ENCODE measurements around the gene SCN10A.

The SCN10A gene

DNA sequence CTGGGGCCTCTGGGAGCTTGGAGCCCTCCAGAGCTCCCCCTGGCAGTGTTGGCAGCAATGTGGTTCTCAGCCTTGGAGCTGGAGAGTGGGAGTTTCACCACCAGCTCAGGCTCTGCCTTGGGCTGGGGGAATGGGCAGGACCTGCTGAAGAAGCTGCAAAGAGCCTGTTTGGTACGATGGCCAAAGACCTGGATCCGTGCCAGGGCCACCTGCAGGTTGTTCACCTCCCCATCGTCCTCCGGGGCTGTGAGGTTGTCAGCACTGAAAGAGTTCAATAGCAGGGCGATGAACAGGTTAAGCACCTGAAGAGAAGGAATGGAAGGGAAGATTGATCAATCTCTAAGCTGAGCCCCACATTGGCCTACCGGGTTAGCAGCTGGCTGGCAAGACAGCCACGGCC lies 89.3 kb downstream of the SCN10A start:
- TF ChIP-seq ESRRG (CRISPR knock-in tag; IDR thresholded peaks at IDR 0.05) (no peak), ARNTL (CRISPR knock-in tag; IDR thresholded peaks at IDR 0.05; ENCODE audit: borderline replicate concordance, low read depth) (no peak), ZC3H10 (CRISPR knock-in tag; IDR thresholded peaks at IDR 0.05) (no peak), ZNF565 (CRISPR knock-in tag; conservative IDR thresholded peaks at IDR 0.05; ENCODE audit: low read depth) (no peak), ZNF8 (CRISPR knock-in tag; IDR thresholded peaks at IDR 0.05) (no peak)
- TF ChIP-seq, protein P1, sequence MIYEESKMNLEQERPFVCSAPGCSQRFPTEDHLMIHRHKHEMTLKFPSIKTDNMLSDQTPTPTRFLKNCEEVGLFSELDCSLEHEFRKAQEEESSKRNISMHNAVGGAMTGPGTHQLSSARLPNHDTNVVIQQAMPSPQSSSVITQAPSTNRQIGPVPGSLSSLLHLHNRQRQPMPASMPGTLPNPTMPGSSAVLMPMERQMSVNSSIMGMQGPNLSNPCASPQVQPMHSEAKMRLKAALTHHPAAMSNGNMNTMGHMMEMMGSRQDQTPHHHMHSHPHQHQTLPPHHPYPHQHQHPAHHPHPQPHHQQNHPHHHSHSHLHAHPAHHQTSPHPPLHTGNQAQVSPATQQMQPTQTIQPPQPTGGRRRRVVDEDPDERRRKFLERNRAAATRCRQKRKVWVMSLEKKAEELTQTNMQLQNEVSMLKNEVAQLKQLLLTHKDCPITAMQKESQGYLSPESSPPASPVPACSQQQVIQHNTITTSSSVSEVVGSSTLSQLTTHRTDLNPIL (CRISPR knock-in tag; IDR thresholded peaks at IDR 0.05; ENCODE audit: low read depth) = no peak
- TF ChIP-seq, protein P2, sequence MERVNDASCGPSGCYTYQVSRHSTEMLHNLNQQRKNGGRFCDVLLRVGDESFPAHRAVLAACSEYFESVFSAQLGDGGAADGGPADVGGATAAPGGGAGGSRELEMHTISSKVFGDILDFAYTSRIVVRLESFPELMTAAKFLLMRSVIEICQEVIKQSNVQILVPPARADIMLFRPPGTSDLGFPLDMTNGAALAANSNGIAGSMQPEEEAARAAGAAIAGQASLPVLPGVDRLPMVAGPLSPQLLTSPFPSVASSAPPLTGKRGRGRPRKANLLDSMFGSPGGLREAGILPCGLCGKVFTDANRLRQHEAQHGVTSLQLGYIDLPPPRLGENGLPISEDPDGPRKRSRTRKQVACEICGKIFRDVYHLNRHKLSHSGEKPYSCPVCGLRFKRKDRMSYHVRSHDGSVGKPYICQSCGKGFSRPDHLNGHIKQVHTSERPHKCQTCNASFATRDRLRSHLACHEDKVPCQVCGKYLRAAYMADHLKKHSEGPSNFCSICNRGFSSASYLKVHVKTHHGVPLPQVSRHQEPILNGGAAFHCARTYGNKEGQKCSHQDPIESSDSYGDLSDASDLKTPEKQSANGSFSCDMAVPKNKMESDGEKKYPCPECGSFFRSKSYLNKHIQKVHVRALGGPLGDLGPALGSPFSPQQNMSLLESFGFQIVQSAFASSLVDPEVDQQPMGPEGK (CRISPR knock-in tag; IDR thresholded peaks at IDR 0.05; ENCODE audit: borderline replicate concordance) = no peak
- ATAC-seq = no peak

DNA sequence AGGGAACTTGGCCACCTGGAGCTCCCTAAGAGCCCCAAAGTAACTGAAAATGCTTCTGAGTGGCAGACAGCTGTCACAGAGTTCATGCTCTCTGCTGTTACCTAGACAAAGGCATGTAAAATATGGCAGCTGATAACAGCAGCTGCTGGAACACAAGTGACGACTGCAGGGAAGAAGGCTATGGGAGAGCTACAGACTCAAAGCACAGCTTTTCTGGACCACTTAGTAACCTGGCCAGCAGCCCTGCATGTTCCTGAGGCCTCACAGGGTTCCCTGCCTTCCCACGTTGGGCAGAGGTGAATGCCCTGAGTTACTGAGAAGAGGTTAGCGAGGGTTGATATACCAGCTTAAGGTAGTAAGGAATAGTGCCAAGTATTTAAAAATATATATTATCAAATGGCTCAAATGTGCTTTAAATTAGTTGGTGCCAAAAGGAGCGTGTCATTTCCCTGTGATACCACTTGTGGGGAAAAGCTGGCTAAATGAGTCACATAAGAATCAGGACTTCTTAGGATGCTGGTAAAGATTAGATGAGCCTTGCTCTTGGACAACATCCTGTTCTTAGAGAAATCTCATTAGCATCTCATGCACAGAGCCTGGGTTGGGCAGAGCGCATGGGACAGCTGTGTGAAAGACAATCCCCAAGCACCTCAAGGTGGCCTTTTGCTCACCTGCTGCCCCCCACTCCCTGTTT lies 90.1 kb downstream of the SCN10A start:
- TF ChIP-seq ZC3H10 (CRISPR knock-in tag; IDR thresholded peaks at IDR 0.05) (no peak), ARNTL (CRISPR knock-in tag; IDR thresholded peaks at IDR 0.05; ENCODE audit: borderline replicate concordance, low read depth) (no peak), TOX (CRISPR knock-in tag; IDR thresholded peaks at IDR 0.05; ENCODE audit: borderline replicate concordance) (no peak), ISL1 (CRISPR knock-in tag; IDR thresholded peaks at IDR 0.05) (no peak)
- TF ChIP-seq, protein P3, sequence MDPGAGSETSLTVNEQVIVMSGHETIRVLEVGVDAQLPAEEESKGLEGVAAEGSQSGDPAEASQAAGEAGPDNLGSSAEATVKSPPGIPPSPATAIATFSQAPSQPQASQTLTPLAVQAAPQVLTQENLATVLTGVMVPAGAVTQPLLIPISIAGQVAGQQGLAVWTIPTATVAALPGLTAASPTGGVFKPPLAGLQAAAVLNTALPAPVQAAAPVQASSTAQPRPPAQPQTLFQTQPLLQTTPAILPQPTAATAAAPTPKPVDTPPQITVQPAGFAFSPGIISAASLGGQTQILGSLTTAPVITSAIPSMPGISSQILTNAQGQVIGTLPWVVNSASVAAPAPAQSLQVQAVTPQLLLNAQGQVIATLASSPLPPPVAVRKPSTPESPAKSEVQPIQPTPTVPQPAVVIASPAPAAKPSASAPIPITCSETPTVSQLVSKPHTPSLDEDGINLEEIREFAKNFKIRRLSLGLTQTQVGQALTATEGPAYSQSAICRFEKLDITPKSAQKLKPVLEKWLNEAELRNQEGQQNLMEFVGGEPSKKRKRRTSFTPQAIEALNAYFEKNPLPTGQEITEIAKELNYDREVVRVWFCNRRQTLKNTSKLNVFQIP (CRISPR knock-in tag; IDR thresholded peaks at IDR 0.05; ENCODE audit: borderline replicate concordance, low read depth) = no peak
- TF ChIP-seq, protein P1 (CRISPR knock-in tag; IDR thresholded peaks at IDR 0.05; ENCODE audit: low read depth) = no peak
- no peak for ATAC-seq

DNA sequence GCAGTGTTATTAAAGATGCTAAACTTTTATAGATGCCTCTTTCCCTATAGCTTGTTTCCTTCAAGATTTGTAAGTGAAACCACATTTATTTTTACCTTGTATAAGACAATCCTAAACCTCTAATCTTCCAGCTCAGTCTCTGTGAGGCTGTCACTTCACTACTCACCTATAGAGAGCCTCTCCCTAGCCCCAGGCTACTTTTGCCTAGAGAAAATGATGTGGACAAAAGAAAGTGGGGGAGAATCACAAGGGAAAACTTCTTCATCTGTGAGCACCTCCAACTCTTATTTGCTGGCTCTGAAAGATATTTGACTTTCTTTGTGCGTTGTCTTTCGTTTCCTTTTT lies 91.7 kb downstream of the SCN10A start:
- ATAC-seq = no peak
- TF ChIP-seq ZNF70 (CRISPR knock-in tag; IDR thresholded peaks at IDR 0.05) = no peak

DNA sequence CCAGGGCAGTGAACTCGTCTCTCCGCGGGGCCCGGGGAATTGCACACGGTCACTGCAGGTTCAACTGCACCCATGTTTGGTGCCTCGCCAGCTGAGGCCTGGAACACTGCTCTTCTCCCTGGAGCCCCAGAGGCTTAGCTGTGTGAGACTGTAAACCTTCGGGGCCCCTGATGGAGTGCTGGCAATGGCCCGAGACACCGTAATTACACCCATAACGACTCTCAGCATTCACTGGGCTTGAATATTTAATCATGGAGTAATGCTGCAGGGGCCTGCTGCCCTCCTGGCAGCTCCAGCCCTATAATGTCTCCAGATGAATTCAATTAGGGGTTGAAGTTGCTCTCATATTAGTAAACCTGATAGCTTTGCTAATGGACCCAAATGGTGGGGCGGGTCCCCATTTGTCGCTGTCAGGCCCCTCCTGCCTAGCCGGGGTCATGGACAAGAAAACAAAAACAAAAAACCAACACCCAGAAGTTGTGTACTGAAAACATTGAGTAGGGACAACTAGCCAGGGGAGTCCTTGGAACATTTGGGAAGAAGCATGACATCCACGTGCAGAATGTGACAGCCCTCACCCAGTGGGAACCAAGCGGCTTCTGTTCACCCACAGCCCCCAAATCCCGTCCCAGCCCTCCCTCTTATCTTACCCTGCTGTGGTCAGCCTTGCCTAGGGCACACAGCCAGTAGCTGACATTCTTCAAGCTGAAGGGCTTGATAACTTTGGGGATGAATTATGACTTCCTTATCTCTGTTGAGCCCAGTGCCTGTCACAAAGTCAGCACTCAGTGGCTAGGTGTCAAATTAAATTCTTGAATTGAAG lies 92.2 kb downstream of the SCN10A start:
- TF ChIP-seq ZFP30 (CRISPR knock-in tag; IDR thresholded peaks at IDR 0.05) (no peak), TCF4 (CRISPR knock-in tag; IDR thresholded peaks at IDR 0.05; ENCODE audit: borderline replicate concordance) (peak; percentile 51)
- ATAC-seq = peak; percentile 25; the same call in 1 of the 3 replicates

DNA sequence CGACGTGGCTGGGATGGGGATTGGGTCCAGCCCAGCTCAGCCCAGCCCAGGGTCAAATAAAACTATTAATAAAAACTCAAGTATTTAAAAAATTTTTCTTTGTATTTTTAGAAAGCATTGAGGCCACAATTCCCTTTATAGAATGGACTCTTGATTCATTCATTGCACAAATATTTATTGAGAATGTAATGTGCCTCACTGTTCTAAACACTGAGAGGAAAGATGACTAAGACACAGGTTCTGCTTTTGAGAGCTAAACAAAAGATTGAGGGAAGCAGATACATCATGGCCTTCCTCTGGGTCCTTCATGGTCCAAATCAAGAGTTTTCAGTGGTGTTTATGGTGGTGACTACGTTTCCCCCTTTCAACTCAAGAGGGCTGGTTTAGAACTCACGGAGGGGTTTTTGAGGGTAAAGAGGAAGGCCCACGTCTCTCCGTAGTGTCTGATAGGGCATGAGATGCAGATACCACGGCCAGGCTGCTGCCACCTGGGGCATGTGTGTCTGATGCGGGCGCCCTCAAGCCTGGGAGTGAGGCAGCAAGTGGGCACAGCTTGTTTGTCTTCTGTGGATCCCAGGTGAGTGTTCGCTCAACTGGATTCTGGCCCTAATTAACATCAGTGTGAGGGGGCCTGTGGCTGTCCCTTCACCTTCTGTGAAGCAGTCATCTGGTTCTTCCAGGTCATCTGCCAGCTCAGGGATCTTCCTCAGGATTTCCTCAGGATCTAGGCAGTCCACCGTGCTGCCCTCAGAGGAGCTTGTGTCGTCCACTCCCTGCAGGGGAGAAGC lies 93.0 kb downstream of the SCN10A start:
- TF ChIP-seq PPARA (CRISPR knock-in tag; IDR thresholded peaks at IDR 0.05; ENCODE audit: borderline replicate concordance) (no peak), TCF4 (CRISPR knock-in tag; IDR thresholded peaks at IDR 0.05; ENCODE audit: borderline replicate concordance) (no peak)
- ATAC-seq = no peak

DNA sequence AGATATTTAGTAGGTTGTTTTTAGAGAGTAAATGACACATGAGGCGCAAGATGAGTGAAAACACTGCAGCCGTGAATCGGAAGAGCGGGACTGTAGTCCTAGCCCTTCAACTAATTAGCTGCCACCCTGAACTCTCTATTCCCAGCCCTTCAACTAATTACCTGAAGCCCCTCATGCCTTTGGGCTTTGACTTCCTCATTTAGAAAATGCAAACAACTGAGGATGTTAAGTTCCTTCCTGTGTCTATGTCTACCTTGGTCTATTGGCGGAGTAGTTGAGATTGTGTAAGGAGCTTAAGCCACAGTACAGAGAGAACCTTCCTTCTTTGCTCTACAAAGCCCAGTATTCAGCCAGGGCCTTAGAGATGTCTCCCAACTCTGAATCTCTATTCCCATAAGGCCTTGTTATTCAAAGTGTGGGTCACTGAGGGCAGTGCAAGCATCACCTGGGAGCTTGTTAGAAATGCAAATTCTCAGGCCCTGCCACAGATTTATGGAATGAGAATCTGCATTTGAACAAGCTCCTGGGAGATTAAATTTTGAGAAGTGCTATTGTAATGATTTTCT lies 94.7 kb downstream of the SCN10A start:
- ATAC-seq = no peak
- TF ChIP-seq SNAI2 (CRISPR knock-in tag; IDR thresholded peaks at IDR 0.05) (no peak), BACH2 (CRISPR knock-in tag; IDR thresholded peaks at IDR 0.05; ENCODE audit: borderline replicate concordance) (no peak), ZC3H10 (CRISPR knock-in tag; IDR thresholded peaks at IDR 0.05) (no peak), ZNF565 (CRISPR knock-in tag; conservative IDR thresholded peaks at IDR 0.05; ENCODE audit: low read depth) (no peak), ESRRG (CRISPR knock-in tag; IDR thresholded peaks at IDR 0.05) (no peak), ZNF8 (CRISPR knock-in tag; IDR thresholded peaks at IDR 0.05) (no peak), TCF4 (CRISPR knock-in tag; IDR thresholded peaks at IDR 0.05; ENCODE audit: borderline replicate concordance) (no peak), TOX (CRISPR knock-in tag; IDR thresholded peaks at IDR 0.05; ENCODE audit: borderline replicate concordance) (no peak), CSDC2 (CRISPR knock-in tag; IDR thresholded peaks at IDR 0.05) (no peak), OSR1 (CRISPR knock-in tag; IDR thresholded peaks at IDR 0.05) (no peak), ZFP3 (CRISPR knock-in tag; IDR thresholded peaks at IDR 0.05) (no peak)
- TF ChIP-seq, protein P4, sequence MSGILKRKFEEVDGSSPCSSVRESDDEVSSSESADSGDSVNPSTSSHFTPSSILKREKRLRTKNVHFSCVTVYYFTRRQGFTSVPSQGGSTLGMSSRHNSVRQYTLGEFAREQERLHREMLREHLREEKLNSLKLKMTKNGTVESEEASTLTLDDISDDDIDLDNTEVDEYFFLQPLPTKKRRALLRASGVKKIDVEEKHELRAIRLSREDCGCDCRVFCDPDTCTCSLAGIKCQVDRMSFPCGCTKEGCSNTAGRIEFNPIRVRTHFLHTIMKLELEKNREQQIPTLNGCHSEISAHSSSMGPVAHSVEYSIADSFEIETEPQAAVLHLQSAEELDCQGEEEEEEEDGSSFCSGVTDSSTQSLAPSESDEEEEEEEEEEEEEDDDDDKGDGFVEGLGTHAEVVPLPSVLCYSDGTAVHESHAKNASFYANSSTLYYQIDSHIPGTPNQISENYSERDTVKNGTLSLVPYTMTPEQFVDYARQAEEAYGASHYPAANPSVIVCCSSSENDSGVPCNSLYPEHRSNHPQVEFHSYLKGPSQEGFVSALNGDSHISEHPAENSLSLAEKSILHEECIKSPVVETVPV (CRISPR knock-in tag; IDR thresholded peaks at IDR 0.05) = no peak

Data from SK-N-SH treated with all-trans-retinoic acid at 6 μM for 48 hours (cell line).